ENCODE data around the gene ATP2B2.

The ATP2B2 gene

GRCh38 chr3:10321630-10322351 is 183.6 kb downstream of the ATP2B2 start:
- no peak overlapping the region for H3K4me3 ChIP-seq (ENCODE audit: low read depth, low read length)
- TF ChIP-seq, protein P1, sequence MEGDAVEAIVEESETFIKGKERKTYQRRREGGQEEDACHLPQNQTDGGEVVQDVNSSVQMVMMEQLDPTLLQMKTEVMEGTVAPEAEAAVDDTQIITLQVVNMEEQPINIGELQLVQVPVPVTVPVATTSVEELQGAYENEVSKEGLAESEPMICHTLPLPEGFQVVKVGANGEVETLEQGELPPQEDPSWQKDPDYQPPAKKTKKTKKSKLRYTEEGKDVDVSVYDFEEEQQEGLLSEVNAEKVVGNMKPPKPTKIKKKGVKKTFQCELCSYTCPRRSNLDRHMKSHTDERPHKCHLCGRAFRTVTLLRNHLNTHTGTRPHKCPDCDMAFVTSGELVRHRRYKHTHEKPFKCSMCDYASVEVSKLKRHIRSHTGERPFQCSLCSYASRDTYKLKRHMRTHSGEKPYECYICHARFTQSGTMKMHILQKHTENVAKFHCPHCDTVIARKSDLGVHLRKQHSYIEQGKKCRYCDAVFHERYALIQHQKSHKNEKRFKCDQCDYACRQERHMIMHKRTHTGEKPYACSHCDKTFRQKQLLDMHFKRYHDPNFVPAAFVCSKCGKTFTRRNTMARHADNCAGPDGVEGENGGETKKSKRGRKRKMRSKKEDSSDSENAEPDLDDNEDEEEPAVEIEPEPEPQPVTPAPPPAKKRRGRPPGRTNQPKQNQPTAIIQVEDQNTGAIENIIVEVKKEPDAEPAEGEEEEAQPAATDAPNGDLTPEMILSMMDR (IDR thresholded peaks at IDR 0.05; ENCODE audit: low read depth, low read length), result no peak

GRCh38 chr3:10320320-10320677 is 185.1 kb downstream of the ATP2B2 start:
- peak overlapping the region; percentile 100 for H3K4me3 ChIP-seq (ENCODE audit: low read depth, low read length)
- TF ChIP-seq, protein P1 (IDR thresholded peaks at IDR 0.05; ENCODE audit: low read depth, low read length), result no peak

DNA sequence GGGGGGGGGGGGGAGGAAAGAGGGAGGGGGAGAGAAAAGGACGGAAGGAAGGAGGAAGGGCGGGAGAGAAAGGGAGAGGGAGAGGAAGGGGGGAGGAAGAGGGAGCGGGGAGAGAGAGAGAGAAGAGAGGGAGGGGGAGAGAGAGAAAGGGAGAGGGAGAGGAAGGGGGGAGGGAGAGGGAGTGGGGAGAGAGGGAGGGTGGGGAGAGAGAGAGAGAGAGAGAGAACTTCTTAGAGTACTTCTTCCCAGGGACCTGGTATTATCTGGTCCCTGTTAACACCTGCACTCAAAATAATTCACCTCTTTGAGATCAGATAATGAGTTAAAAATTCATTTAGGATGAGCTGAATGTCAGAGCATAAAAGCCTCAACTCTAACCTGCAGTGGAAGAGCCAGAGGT is 185.6 kb downstream of the ATP2B2 start:
- TF ChIP-seq, protein P1 (IDR thresholded peaks at IDR 0.05; ENCODE audit: low read depth, low read length), result no peak
- H3K4me3 ChIP-seq (ENCODE audit: low read depth, low read length), result peak overlapping the region; percentile 100

GRCh38 chr3:10319251-10319650 is 186.1 kb downstream of the ATP2B2 start:
- H3K4me3 ChIP-seq (ENCODE audit: low read depth, low read length), result peak overlapping the region; percentile 100
- TF ChIP-seq, protein P1 (IDR thresholded peaks at IDR 0.05; ENCODE audit: low read depth, low read length), result no peak

GRCh38 chr3:10317961-10318350 is 187.4 kb downstream of the ATP2B2 start:
- no peak overlapping the region for H3K4me3 ChIP-seq (ENCODE audit: low read depth, low read length)
- TF ChIP-seq, protein P1 (IDR thresholded peaks at IDR 0.05; ENCODE audit: low read depth, low read length), result no peak

DNA sequence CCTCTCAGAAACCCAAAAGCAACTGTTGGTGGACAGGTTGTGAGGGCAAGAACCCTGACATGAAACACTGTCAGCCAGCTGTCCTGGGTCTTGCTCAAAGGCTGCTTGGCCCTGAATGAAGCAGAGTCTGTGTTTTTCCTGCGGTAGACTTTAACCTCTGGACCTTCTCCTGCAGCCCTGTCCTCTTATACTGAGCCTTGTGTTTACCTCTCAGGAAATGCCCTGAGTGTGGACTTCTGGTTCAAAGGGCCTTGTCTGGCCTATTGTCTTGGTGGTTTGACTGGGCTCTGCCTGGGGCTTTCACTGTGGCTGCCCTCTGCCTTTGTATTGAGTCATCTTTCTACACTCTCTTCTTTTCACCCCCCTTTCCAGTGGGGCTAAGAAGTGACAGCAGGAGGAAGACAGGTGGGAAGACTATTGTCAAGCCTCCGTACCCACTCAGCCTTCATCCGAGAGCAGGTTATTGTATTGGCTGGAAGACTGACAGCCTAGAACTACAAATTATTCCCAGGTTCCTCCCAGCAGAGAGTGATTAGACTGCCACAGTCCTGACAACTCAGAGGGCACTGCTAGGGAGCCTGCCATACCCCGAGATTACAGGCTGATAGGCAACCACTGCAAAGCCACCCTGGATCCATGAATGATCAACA is 187.9 kb downstream of the ATP2B2 start:
- no peak overlapping the region for H3K4me3 ChIP-seq (ENCODE audit: low read depth, low read length)
- TF ChIP-seq, protein P1 (IDR thresholded peaks at IDR 0.05; ENCODE audit: low read depth, low read length), result no peak

- TF ChIP-seq, protein P1 (IDR thresholded peaks at IDR 0.05; ENCODE audit: low read depth, low read length), result no peak
Measured at GRCh38 chr3:10315771-10316344, 189.5 kb downstream of the ATP2B2 start.

More at GRCh38 chr3:10315771-10316344, 189.5 kb downstream of the ATP2B2 start:
- no peak overlapping the region for H3K4me3 ChIP-seq (ENCODE audit: low read depth, low read length)
